HEK293 (cell line): ENCODE data around the gene TRIM50.

ENCODE experiments used
- CTCF ChIA-PET: fragments of 350-600 bp; formaldehyde crosslinking; extraction: SDS; loops from one replicate; lab custom pipeline; 2021; ENCODE audit warnings: antibody characterized with exemption; lab: Yijun Ruan, JAX
- POLR2A ChIA-PET: fragments of 300-600 bp; formaldehyde crosslinking; extraction: SDS; loops from one replicate; lab custom pipeline; 2020; ENCODE audit warnings: antibody characterized with exemption, inconsistent platforms; lab: Yijun Ruan, JAX
- H3K27ac ChIP-seq: fragments of 200-500 bp; sonication (Bioruptor generic); 2 replicates; pipeline ENCODE4 v1.5.1; 2014; ENCODE audit warnings: low read depth, low read length, control low read depth, inconsistent platforms; ENCODE audit errors: extremely low read depth
- H3K36me3 ChIP-seq, 2 experiments: fragments of 200-500 bp in 1 of 2; sonication (Bioruptor generic) in 1 of 2; 1 replicate in 1 of 2; 2 replicates in 1 of 2; pipeline ENCODE4 v1.5.1; 2014 to 2017; ENCODE audit warnings: inconsistent platforms in 2 of 2, low read length in 2 of 2; ENCODE audit not compliant: control insufficient read depth in 2 of 2, insufficient read depth in 1 of 2
- H3K4me1 ChIP-seq: fragments of 200-500 bp; sonication (Bioruptor generic); 2 replicates; pipeline ENCODE4 v1.5.1; 2014; ENCODE audit warnings: mild to moderate bottlenecking, low read length, inconsistent platforms; ENCODE audit not compliant: control insufficient read depth, insufficient read depth
- H3K4me3 ChIP-seq: 2 replicates; pipeline ENCODE4 v1.5.1; 2011; ENCODE audit warnings: low read depth, mild to moderate bottlenecking, control low read depth, low read length, moderate library complexity
- H3K9me3 ChIP-seq: fragments of 200-500 bp; sonication (Bioruptor generic); 2 replicates; pipeline ENCODE4 v1.5.1; 2014; ENCODE audit warnings: low read depth, low read length, inconsistent platforms; ENCODE audit not compliant: control insufficient read depth, insufficient read depth
- GLI2 ChIP-seq: fragments of 450-650 bp; formaldehyde crosslinking; IDR thresholded peaks from 2 replicates; pipeline ENCODE4; 2017; ENCODE audit warnings: missing biosample characterization, missing genetic modification characterization, low read depth, borderline replicate concordance
- MZF1 ChIP-seq: fragments of 450-650 bp; formaldehyde crosslinking; IDR thresholded peaks from 2 replicates; pipeline ENCODE4 v1.5.1; 2017; ENCODE audit warnings: missing biosample characterization, missing genetic modification characterization, borderline replicate concordance
- SCRT2 ChIP-seq: fragments of 450-650 bp; formaldehyde crosslinking; IDR thresholded peaks from 2 replicates; pipeline ENCODE4 v1.5.1; 2016; ENCODE audit warnings: missing biosample characterization, missing genetic modification characterization
- SP2 ChIP-seq: fragments of 450-650 bp; formaldehyde crosslinking; IDR thresholded peaks from 2 replicates; pipeline ENCODE4 v1.5.1; 2016; ENCODE audit warnings: missing biosample characterization, missing genetic modification characterization
- ZEB2 ChIP-seq: fragments of 450-650 bp; formaldehyde crosslinking; IDR thresholded peaks from 2 replicates; pipeline ENCODE4 v1.5.1; 2016; ENCODE audit warnings: missing biosample characterization, missing genetic modification characterization
- ZNF121 ChIP-seq: fragments of 450-650 bp; formaldehyde crosslinking; IDR thresholded peaks from 2 replicates; pipeline ENCODE4 v1.5.1; 2016; ENCODE audit warnings: missing biosample characterization, missing genetic modification characterization
- ZNF138 ChIP-seq: fragments of 450-650 bp; formaldehyde crosslinking; IDR thresholded peaks from 2 replicates; pipeline ENCODE4 v1.5.1; 2016; ENCODE audit warnings: missing biosample characterization, missing genetic modification characterization, borderline replicate concordance
- ZNF140 ChIP-seq: fragments of 450-650 bp; formaldehyde crosslinking; IDR thresholded peaks from 2 replicates; pipeline ENCODE4 v1.5.1; 2016; ENCODE audit warnings: missing biosample characterization, missing genetic modification characterization
- ZNF23 ChIP-seq: fragments of 450-650 bp; formaldehyde crosslinking; IDR thresholded peaks from 2 replicates; pipeline ENCODE4 v1.5.1; 2016; ENCODE audit warnings: missing biosample characterization, missing genetic modification characterization, borderline replicate concordance
- ZNF26 ChIP-seq: fragments of 450-650 bp; formaldehyde crosslinking; IDR thresholded peaks from 2 replicates; pipeline ENCODE4 v1.5.1; 2016; ENCODE audit warnings: missing biosample characterization, missing genetic modification characterization
- ZNF266 ChIP-seq: fragments of 450-650 bp; formaldehyde crosslinking; IDR thresholded peaks from 2 replicates; pipeline ENCODE4 v1.5.1; 2016; ENCODE audit warnings: missing biosample characterization, missing genetic modification characterization, low read depth
- ZNF514 ChIP-seq: fragments of 450-650 bp; formaldehyde crosslinking; IDR thresholded peaks from 2 replicates; pipeline ENCODE4 v1.5.1; 2016; ENCODE audit warnings: missing biosample characterization, missing genetic modification characterization
- ZNF677 ChIP-seq: fragments of 450-650 bp; IDR thresholded peaks from 2 replicates; pipeline ENCODE4 v1.5.0; 2018; ENCODE audit warnings: missing biosample characterization, mild to moderate bottlenecking, missing genetic modification characterization, moderate library complexity
- ZNF707 ChIP-seq: fragments of 450-650 bp; formaldehyde crosslinking; IDR thresholded peaks from 2 replicates; pipeline ENCODE4 v1.5.1; 2016; ENCODE audit warnings: missing biosample characterization, missing genetic modification characterization
- ZXDB ChIP-seq: fragments of 450-650 bp; formaldehyde crosslinking; IDR thresholded peaks from 2 replicates; pipeline ENCODE4 v1.5.1; 2016; ENCODE audit warnings: missing biosample characterization, missing genetic modification characterization
- TF ChIP-seq, protein P1 (sequence below): fragments of 450-650 bp; formaldehyde crosslinking; conservative IDR thresholded peaks from 2 replicates; pipeline ENCODE4 v1.5.1; 2016; ENCODE audit warnings: low read depth, missing biosample characterization, missing genetic modification characterization
- TF ChIP-seq, protein P2 (sequence below): fragments of 450-650 bp; formaldehyde crosslinking; IDR thresholded peaks from 2 replicates; pipeline ENCODE4 v1.5.1; 2016; ENCODE audit warnings: missing biosample characterization, missing genetic modification characterization
- TF ChIP-seq, protein P3 (sequence below): fragments of 450-650 bp; formaldehyde crosslinking; IDR thresholded peaks from 2 replicates; pipeline ENCODE4 v1.5.1; 2016; ENCODE audit warnings: missing biosample characterization, missing genetic modification characterization
- TF ChIP-seq, protein P4 (sequence below): fragments of 450-650 bp; formaldehyde crosslinking; IDR thresholded peaks from 2 replicates; pipeline ENCODE4 v1.5.1; 2016; ENCODE audit warnings: missing biosample characterization, missing genetic modification characterization

Gene TRIM50

GRCh38 chr7:73351447-73352167 is 23.7 kb upstream of the TRIM50 start:
- Histone ChIP-seq H3K4me1 (no peaks in the 10 kb centered on the region), H3K4me3 (no peak overlapping the region), H3K9me3 (no peaks in the 10 kb centered on the region), H3K27ac (no peak overlapping the region), H3K36me3 (no peaks in the 10 kb centered on the region)
- POLR2A ChIA-PET, result interaction anchor here (0.6 kb wide), 1 partner anchor 325 kb away, joined by 4 read pairs; no protein-coding TSS in a partner anchor
- TF ChIP-seq ZNF23 (no peak), ZXDB (tag by site-specific recombination) (no peak), GLI2 (tag by site-specific recombination) (no peak), ZNF707 (no peak), ZNF140 (no peak), SCRT2 (tag by site-specific recombination) (no peak), ZNF266 (tag by site-specific recombination) (no peak), ZNF26 (no peak), ZNF121 (no peak), ZEB2 (tag by site-specific recombination) (no peak), MZF1 (tag by site-specific recombination) (no peak), ZNF677 (tag by site-specific recombination) (no peak), SP2 (tag by site-specific recombination) (no peak), ZNF514 (tag by site-specific recombination) (no peak), ZNF138 (tag by site-specific recombination) (no peak)
- TF ChIP-seq, protein P1, sequence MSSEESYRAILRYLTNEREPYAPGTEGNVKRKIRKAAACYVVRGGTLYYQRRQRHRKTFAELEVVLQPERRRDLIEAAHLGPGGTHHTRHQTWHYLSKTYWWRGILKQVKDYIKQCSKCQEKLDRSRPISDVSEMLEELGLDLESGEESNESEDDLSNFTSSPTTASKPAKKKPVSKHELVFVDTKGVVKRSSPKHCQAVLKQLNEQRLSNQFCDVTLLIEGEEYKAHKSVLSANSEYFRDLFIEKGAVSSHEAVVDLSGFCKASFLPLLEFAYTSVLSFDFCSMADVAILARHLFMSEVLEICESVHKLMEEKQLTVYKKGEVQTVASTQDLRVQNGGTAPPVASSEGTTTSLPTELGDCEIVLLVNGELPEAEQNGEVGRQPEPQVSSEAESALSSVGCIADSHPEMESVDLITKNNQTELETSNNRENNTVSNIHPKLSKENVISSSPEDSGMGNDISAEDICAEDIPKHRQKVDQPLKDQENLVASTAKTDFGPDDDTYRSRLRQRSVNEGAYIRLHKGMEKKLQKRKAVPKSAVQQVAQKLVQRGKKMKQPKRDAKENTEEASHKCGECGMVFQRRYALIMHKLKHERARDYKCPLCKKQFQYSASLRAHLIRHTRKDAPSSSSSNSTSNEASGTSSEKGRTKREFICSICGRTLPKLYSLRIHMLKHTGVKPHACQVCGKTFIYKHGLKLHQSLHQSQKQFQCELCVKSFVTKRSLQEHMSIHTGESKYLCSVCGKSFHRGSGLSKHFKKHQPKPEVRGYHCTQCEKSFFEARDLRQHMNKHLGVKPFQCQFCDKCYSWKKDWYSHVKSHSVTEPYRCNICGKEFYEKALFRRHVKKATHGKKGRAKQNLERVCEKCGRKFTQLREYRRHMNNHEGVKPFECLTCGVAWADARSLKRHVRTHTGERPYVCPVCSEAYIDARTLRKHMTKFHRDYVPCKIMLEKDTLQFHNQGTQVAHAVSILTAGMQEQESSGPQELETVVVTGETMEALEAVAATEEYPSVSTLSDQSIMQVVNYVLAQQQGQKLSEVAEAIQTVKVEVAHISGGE (tag by site-specific recombination), result no peak
- TF ChIP-seq, protein P2, sequence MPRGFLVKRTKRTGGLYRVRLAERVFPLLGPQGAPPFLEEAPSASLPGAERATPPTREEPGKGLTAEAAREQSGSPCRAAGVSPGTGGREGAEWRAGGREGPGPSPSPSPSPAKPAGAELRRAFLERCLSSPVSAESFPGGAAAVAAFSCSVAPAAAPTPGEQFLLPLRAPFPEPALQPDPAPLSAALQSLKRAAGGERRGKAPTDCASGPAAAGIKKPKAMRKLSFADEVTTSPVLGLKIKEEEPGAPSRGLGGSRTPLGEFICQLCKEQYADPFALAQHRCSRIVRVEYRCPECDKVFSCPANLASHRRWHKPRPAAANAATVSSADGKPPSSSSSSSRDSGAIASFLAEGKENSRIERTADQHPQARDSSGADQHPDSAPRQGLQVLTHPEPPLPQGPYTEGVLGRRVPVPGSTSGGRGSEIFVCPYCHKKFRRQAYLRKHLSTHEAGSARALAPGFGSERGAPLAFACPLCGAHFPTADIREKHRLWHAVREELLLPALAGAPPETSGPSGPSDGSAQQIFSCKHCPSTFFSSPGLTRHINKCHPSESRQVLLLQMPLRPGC (tag by site-specific recombination), result no peak
- TF ChIP-seq, protein P3, sequence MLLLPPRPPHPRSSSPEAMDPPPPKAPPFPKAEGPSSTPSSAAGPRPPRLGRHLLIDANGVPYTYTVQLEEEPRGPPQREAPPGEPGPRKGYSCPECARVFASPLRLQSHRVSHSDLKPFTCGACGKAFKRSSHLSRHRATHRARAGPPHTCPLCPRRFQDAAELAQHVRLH, result no peak
- TF ChIP-seq, protein P4, sequence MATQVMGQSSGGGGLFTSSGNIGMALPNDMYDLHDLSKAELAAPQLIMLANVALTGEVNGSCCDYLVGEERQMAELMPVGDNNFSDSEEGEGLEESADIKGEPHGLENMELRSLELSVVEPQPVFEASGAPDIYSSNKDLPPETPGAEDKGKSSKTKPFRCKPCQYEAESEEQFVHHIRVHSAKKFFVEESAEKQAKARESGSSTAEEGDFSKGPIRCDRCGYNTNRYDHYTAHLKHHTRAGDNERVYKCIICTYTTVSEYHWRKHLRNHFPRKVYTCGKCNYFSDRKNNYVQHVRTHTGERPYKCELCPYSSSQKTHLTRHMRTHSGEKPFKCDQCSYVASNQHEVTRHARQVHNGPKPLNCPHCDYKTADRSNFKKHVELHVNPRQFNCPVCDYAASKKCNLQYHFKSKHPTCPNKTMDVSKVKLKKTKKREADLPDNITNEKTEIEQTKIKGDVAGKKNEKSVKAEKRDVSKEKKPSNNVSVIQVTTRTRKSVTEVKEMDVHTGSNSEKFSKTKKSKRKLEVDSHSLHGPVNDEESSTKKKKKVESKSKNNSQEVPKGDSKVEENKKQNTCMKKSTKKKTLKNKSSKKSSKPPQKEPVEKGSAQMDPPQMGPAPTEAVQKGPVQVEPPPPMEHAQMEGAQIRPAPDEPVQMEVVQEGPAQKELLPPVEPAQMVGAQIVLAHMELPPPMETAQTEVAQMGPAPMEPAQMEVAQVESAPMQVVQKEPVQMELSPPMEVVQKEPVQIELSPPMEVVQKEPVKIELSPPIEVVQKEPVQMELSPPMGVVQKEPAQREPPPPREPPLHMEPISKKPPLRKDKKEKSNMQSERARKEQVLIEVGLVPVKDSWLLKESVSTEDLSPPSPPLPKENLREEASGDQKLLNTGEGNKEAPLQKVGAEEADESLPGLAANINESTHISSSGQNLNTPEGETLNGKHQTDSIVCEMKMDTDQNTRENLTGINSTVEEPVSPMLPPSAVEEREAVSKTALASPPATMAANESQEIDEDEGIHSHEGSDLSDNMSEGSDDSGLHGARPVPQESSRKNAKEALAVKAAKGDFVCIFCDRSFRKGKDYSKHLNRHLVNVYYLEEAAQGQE (tag by site-specific recombination), result no peak
- CTCF ChIA-PET, result no interaction called here
